H9 (cell line): ENCODE measurements around the gene LTF. TPM values are rescaled to one million over a fixed set of nuclear protein-coding genes. Genes with fewer than 3 reads are reported as not detected.

Experiments used
- DNase-seq: peaks from one replicate; pipeline ENCODE4 v3.0.0-alpha.2; 2017
- H2AFZ ChIP-seq: one replicate; pipeline ENCODE4 v1.6.1; 2013; ENCODE audit warnings: mild to moderate bottlenecking, low read length, control low read depth, moderate library complexity
- H2AK5ac ChIP-seq: 2 replicates; pipeline ENCODE4 v1.6.1; 2013; ENCODE audit warnings: low read length, control low read depth, mixed read lengths; ENCODE audit not compliant: insufficient read length
- H2BK120ac ChIP-seq: one replicate; pipeline ENCODE4 v1.6.1; 2013; ENCODE audit warnings: low read depth, mild to moderate bottlenecking, low read length, control low read depth, inconsistent platforms; ENCODE audit not compliant: poor library complexity, severe bottlenecking
- H2BK12ac ChIP-seq: 2 replicates; pipeline ENCODE4 v1.6.1; 2013; ENCODE audit warnings: low read length, control low read depth, mixed read lengths, low read depth; ENCODE audit not compliant: insufficient read length
- H2BK15ac ChIP-seq: 2 replicates; pipeline ENCODE4 v1.6.1; 2013; ENCODE audit warnings: low read depth, low read length, control low read depth
- H2BK20ac ChIP-seq: one replicate; pipeline ENCODE4 v1.6.1; 2013; ENCODE audit warnings: low read depth, mild to moderate bottlenecking, low read length, control low read depth, inconsistent platforms; ENCODE audit not compliant: poor library complexity, severe bottlenecking
- H2BK5ac ChIP-seq: 2 replicates; pipeline ENCODE4 v1.6.1; 2013; ENCODE audit warnings: low read length, control low read depth, mixed read lengths; ENCODE audit not compliant: insufficient read length
- H3K14ac ChIP-seq: 2 replicates; pipeline ENCODE4 v1.6.1; 2013; ENCODE audit warnings: low read length, control low read depth; ENCODE audit not compliant: insufficient read depth
- H3K18ac ChIP-seq: 2 replicates; pipeline ENCODE4 v1.6.1; 2013; ENCODE audit warnings: low read depth, mild to moderate bottlenecking, mixed read lengths, low read length, control low read depth; ENCODE audit not compliant: insufficient read length
- H3K23ac ChIP-seq: 2 replicates; pipeline ENCODE4 v1.6.1; 2013; ENCODE audit warnings: low read length, control low read depth, mixed read lengths, low read depth; ENCODE audit not compliant: insufficient read length
- H3K23me2 ChIP-seq: 2 replicates; pipeline ENCODE4 v1.6.1; 2013; ENCODE audit warnings: low read depth, mild to moderate bottlenecking, mixed read lengths, low read length, control low read depth; ENCODE audit not compliant: insufficient read length, poor library complexity, severe bottlenecking
- H3K27ac ChIP-seq: 2 replicates; pipeline ENCODE4 v1.5.1; 2013; ENCODE audit warnings: low read length, control low read depth, mixed read lengths, low read depth; ENCODE audit not compliant: insufficient read length
- H3K27me3 ChIP-seq: 2 replicates; pipeline ENCODE4 v1.6.1; 2013; ENCODE audit warnings: low read length, control low read depth, inconsistent platforms; ENCODE audit not compliant: insufficient read depth
- H3K4ac ChIP-seq: 2 replicates; pipeline ENCODE4 v1.6.1; 2013; ENCODE audit warnings: low read depth, mild to moderate bottlenecking, control low read depth, inconsistent platforms, low read length, moderate library complexity
- H3K4me1 ChIP-seq: 2 replicates; pipeline ENCODE4 v1.6.1; 2013; ENCODE audit warnings: low read length, control low read depth, inconsistent platforms; ENCODE audit not compliant: insufficient read depth
- H3K4me2 ChIP-seq: 2 replicates; pipeline ENCODE4 v1.6.1; 2013; ENCODE audit warnings: low read length, control low read depth, mixed read lengths; ENCODE audit not compliant: insufficient read length, insufficient read depth
- H3K56ac ChIP-seq: 2 replicates; pipeline ENCODE4 v1.6.1; 2013; ENCODE audit warnings: low read depth, mild to moderate bottlenecking, mixed read lengths, low read length, control low read depth; ENCODE audit not compliant: insufficient read length
- H3K79me1 ChIP-seq: 2 replicates; pipeline ENCODE4 v1.6.1; 2013; ENCODE audit warnings: low read depth, mild to moderate bottlenecking, moderate library complexity, low read length, control low read depth, inconsistent platforms; ENCODE audit not compliant: insufficient read depth, poor library complexity, severe bottlenecking
- H3K79me2 ChIP-seq: 2 replicates; pipeline ENCODE4 v1.6.1; 2013; ENCODE audit warnings: low read length, control low read depth, inconsistent platforms; ENCODE audit not compliant: insufficient read depth
- H3K9ac ChIP-seq: 2 replicates; pipeline ENCODE4 v1.6.1; 2013; ENCODE audit warnings: low read length, control low read depth, mixed read lengths; ENCODE audit not compliant: insufficient read length; ENCODE audit errors: extremely low read depth
- H3K9me3 ChIP-seq: one replicate; pipeline ENCODE4 v1.6.1; 2013; ENCODE audit warnings: low read depth, low read length, inconsistent platforms; ENCODE audit not compliant: control insufficient read depth
- H3T11ph ChIP-seq: one replicate; pipeline ENCODE4 v1.6.1; 2013; ENCODE audit warnings: mild to moderate bottlenecking, low read length, control low read depth, inconsistent platforms
- H4K20me1 ChIP-seq: one replicate; pipeline ENCODE4 v1.6.1; 2013; ENCODE audit not compliant: control insufficient read depth, insufficient read length, insufficient read depth
- H4K5ac ChIP-seq: 2 replicates; pipeline ENCODE4 v1.6.1; 2013; ENCODE audit warnings: low read depth, mild to moderate bottlenecking, mixed read lengths, low read length, control low read depth; ENCODE audit not compliant: insufficient read length
- H4K8ac ChIP-seq: replicated peaks from 2 replicates; pipeline ENCODE4 v1.6.1; 2013; ENCODE audit warnings: low read length, control low read depth, mixed read lengths, low read depth; ENCODE audit not compliant: insufficient read length
- H4K91ac ChIP-seq: 2 replicates; pipeline ENCODE4 v1.6.1; 2013; ENCODE audit warnings: low read depth, mild to moderate bottlenecking, moderate library complexity, mixed read lengths, low read length, control low read depth; ENCODE audit not compliant: insufficient read length
- H3K27ac Mint-ChIP-seq, 3 experiments: 2 replicates in 2 of 3; 3 replicates in 1 of 3; pipeline ENCODE4 v1.8.0; 2020 to 2021; ENCODE audit warnings: mixed read lengths in 3 of 3, mild to moderate bottlenecking in 1 of 3, moderate library complexity in 1 of 3
- H3K27me3 Mint-ChIP-seq: 2 replicates; pipeline ENCODE4 v1.8.0; 2021; ENCODE audit warnings: low read depth, mild to moderate bottlenecking, moderate library complexity, mixed read lengths
- H3K36me3 Mint-ChIP-seq, 3 experiments: 2 replicates in 2 of 3; 3 replicates in 1 of 3; pipeline ENCODE4 v1.8.0; 2020 to 2021; ENCODE audit warnings: low read depth in 3 of 3, mixed read lengths in 3 of 3; ENCODE audit not compliant: insufficient read depth in 1 of 3
- H3K4me1 Mint-ChIP-seq, 2 experiments: 2 replicates each; pipeline ENCODE4 v1.8.0; 2020; ENCODE audit warnings: mixed read lengths in 2 of 2
- H3K4me3 Mint-ChIP-seq, 2 experiments: 2 replicates in 1 of 2; 3 replicates in 1 of 2; pipeline ENCODE4 v1.8.0; 2020 to 2021; ENCODE audit warnings: mild to moderate bottlenecking in 2 of 2, mixed read lengths in 2 of 2, moderate library complexity in 1 of 2
- H3K9me3 Mint-ChIP-seq, 2 experiments: 2 replicates in 1 of 2; 3 replicates in 1 of 2; pipeline ENCODE4 v1.8.0; 2020; ENCODE audit warnings: mild to moderate bottlenecking in 2 of 2, mixed read lengths in 2 of 2, moderate library complexity in 1 of 2
- WGBS: extraction: QIAGEN DNeasy Blood & Tissue Kit; methylation state at CpG from one replicate; pipeline ENCODE4 v1.1.7; 2013; ENCODE audit warnings: missing lambda C conversion rate, low lambda C conversion rate, mixed read lengths; ENCODE audit not compliant: insufficient read length; ENCODE audit errors: extremely low coverage; 5-methylcytosine and 5-hydroxymethylcytosine counted together
- long read RNA-seq: library from polyadenylated mRNA; unstranded; transcript quantifications from one replicate; pipeline ENCODE4 v2.0.0, GENCODE V29; 2020
- total RNA-seq: library from RNA; stranded (reverse); gene quantifications from 2 replicates; pipeline ENCODE4 v1.2.1, GENCODE V29; 2021
- TF ChIP-seq, protein P1 (sequence below): fragments of 200-600 bp; sonication (generic); conservative IDR thresholded peaks from 3 replicates; pipeline ENCODE4 v1.8.0; 2021; ENCODE audit warnings: antibody characterized with exemption, mild to moderate bottlenecking

LTF gene
- not detected in 2 replicates for total RNA-seq
- long read RNA-seq, result 0 reads

DNA sequence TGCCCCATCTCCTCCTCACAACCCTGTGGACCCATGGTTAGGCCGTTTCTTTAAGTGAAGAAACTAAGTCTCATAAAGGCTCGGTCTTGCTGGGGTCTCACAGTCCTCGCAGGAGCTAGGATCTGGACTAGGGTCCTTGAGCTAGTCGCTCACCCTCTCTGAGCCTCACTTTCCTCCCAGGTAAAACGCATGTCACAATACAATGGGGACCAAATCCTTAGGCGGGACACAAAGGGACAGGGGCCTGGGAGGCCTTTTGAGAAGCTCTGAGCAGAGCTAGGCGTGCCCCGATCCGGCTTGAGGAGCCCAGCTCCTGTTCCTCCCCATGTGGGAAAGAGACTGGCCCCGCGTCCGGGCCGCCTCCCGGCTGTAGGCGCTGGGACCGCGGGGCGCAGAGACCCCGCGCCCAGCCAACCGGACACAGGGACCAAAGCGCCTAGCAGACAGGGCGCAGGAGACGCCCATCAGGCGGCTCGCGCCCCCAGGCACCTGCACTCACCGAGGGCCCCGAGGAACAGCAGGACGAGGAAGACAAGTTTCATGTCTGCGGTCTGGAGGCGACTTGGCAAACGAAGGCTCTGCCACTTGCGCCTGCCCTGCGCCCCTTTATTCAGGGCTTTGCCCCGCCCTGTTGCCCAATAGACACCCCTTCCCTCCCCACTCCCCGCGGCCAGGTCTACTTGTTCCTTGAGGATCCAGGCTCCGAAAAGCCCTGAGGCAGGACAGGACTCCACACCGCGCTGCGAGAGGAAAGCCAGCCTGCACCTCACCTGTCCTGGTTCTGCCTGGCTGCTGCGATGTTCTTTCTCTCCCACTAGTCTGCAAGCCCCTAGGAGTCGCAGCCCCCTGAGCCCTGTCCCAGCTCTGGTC is at the start of gene LTF:
Gene LTF (minus strand): TSS at position 580 of the 870 bp plus-strand sequence. CDS start 38 bp downstream, at position 542.
- TF ChIP-seq, protein P1, sequence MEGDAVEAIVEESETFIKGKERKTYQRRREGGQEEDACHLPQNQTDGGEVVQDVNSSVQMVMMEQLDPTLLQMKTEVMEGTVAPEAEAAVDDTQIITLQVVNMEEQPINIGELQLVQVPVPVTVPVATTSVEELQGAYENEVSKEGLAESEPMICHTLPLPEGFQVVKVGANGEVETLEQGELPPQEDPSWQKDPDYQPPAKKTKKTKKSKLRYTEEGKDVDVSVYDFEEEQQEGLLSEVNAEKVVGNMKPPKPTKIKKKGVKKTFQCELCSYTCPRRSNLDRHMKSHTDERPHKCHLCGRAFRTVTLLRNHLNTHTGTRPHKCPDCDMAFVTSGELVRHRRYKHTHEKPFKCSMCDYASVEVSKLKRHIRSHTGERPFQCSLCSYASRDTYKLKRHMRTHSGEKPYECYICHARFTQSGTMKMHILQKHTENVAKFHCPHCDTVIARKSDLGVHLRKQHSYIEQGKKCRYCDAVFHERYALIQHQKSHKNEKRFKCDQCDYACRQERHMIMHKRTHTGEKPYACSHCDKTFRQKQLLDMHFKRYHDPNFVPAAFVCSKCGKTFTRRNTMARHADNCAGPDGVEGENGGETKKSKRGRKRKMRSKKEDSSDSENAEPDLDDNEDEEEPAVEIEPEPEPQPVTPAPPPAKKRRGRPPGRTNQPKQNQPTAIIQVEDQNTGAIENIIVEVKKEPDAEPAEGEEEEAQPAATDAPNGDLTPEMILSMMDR, result no peak
- H3K36me3 Mint-ChIP-seq, result no peaks in the 10 kb centered on the region
- Histone ChIP-seq H3K9me3 (no peaks in the 10 kb centered on the region), H4K8ac (no peak within 1 kb of the TSS), H4K5ac (no peak within 1 kb of the TSS), H3K14ac (no peak within 1 kb of the TSS; the same call in 1 of the 2 replicates), H3K79me1 (no peaks in the 10 kb centered on the region), H3K79me2 (no peaks in the 10 kb centered on the region), H3K18ac (no peak within 1 kb of the TSS), H2BK20ac (no peak within 1 kb of the TSS), H2AK5ac (no peak within 1 kb of the TSS), H4K91ac (no peak within 1 kb of the TSS), H3K27ac (no peak within 1 kb of the TSS), H3K4me1 (no peaks in the 10 kb centered on the region), H2AFZ (no peak within 1 kb of the TSS), H3K4me2 (no peak within 1 kb of the TSS), H2BK12ac (no peak within 1 kb of the TSS), H2BK15ac (no peak within 1 kb of the TSS), H3K23ac (no peak within 1 kb of the TSS), H2BK120ac (no peak within 1 kb of the TSS), H3T11ph (no peak within 1 kb of the TSS), H4K20me1 (no peaks in the 10 kb centered on the region), H3K56ac (no peak within 1 kb of the TSS), H3K4ac (no peak within 1 kb of the TSS), H3K23me2 (no peaks in the 10 kb centered on the region), H3K27me3 (no peaks in the 10 kb centered on the region; the same call in 1 of the 2 replicates), H3K9ac (no peak within 1 kb of the TSS), H2BK5ac (no peak within 1 kb of the TSS)
- peak; percentile 49 for DNase-seq
- WGBS, result no CpG with 5 or more reads among the region's 44 CpGs
- no peak within 1 kb of the TSS for H3K4me3 Mint-ChIP-seq
- H3K9me3 Mint-ChIP-seq, result peaks cover 0 to 8% of the 10 kb centered on the region in 2 experiments; a peak in 1 of 5 replicates
- H3K27me3 Mint-ChIP-seq, result peaks cover 14% of the 10 kb centered on the region
- H3K27ac Mint-ChIP-seq, result peak within 1 kb of the TSS in 1 of 3 experiments; percentile 40; a peak in 1 of 7 replicates
- H3K4me1 Mint-ChIP-seq, result peaks cover 0 to 4% of the 10 kb centered on the region in 2 experiments; a peak in 2 of 4 replicates
